22Rv1 (cell line): ENCODE results near the gene MAST3.

Experiments used
- CTCF ChIP-seq: fragments of 450-650 bp; IDR thresholded peaks from 2 replicates; pipeline ENCODE4 v1.5.1; 2017; ENCODE audit warnings: mild to moderate bottlenecking
- ZFX ChIP-seq: fragments of 450-650 bp; IDR thresholded peaks from 2 replicates; pipeline ENCODE4 v1.6.1; 2017; ENCODE audit warnings: antibody characterized with exemption, borderline replicate concordance

- TF ChIP-seq CTCF (no peak), ZFX (no peak)
Observed at GRCh38 chr19:18164072-18164471, 66.5 kb downstream of the MAST3 start.
